Endodermal cell (in vitro differentiated cells): ENCODE measurements around the gene ANP32B. TPM values are rescaled to one million over a fixed set of nuclear protein-coding genes. Genes with fewer than 3 reads are reported as not detected.

Experiments
- DNase-seq: peaks from one replicate; pipeline ENCODE4 v3.0.0-alpha.2; 2017
- H3K27ac ChIP-seq: 2 replicates; pipeline ENCODE4 v1.5.1; 2013; ENCODE audit warnings: mild to moderate bottlenecking, low read depth, low read length, moderate library complexity
- H3K27me3 ChIP-seq: 2 replicates; pipeline ENCODE4 v1.6.1; 2013; ENCODE audit warnings: mild to moderate bottlenecking, low read length, moderate library complexity; ENCODE audit not compliant: insufficient read depth, control insufficient read depth, poor library complexity, severe bottlenecking
- H3K36me3 ChIP-seq: 2 replicates; pipeline ENCODE4 v1.7.0; 2013; ENCODE audit warnings: mild to moderate bottlenecking, low read length, moderate library complexity; ENCODE audit not compliant: control insufficient read depth, insufficient read depth
- H3K4me1 ChIP-seq: one replicate; pipeline ENCODE4 v1.7.0; 2013; ENCODE audit warnings: low read length; ENCODE audit not compliant: control insufficient read depth, insufficient read depth
- H3K4me3 ChIP-seq: 2 replicates; pipeline ENCODE4 v1.5.1; 2013; ENCODE audit warnings: mild to moderate bottlenecking, low read length, moderate library complexity
- H3K9ac ChIP-seq: 2 replicates; pipeline ENCODE4 v1.6.1; 2013; ENCODE audit warnings: mild to moderate bottlenecking, low read length, moderate library complexity; ENCODE audit not compliant: poor library complexity, severe bottlenecking; ENCODE audit errors: extremely low read depth
- H3K9me3 ChIP-seq: 2 replicates; pipeline ENCODE4 v1.6.1; 2013; ENCODE audit warnings: mild to moderate bottlenecking, low read length, moderate library complexity; ENCODE audit not compliant: control insufficient read depth
- H3K27ac Mint-ChIP-seq: 2 replicates; pipeline ENCODE4 v1.8.0; 2020; ENCODE audit warnings: mixed read lengths
- H3K27me3 Mint-ChIP-seq: 2 replicates; pipeline ENCODE4 v1.8.0; 2021; ENCODE audit warnings: mild to moderate bottlenecking, mixed read lengths; ENCODE audit not compliant: insufficient read depth
- H3K36me3 Mint-ChIP-seq: 2 replicates; pipeline ENCODE4 v1.8.0; 2020; ENCODE audit warnings: low read depth, mixed read lengths
- H3K4me1 Mint-ChIP-seq: 2 replicates; pipeline ENCODE4 v1.8.0; 2020; ENCODE audit warnings: mixed read lengths
- H3K4me3 Mint-ChIP-seq: 2 replicates; pipeline ENCODE4 v1.8.0; 2020; ENCODE audit warnings: mild to moderate bottlenecking, moderate library complexity, mixed read lengths
- H3K9me3 Mint-ChIP-seq: 2 replicates; pipeline ENCODE4 v1.8.0; 2020; ENCODE audit warnings: mild to moderate bottlenecking, mixed read lengths
- WGBS, 2 experiments: methylation state at CpG; one replicate each; pipeline versions ENCODE4 v1.1.5 to v1.1.7; 2013; ENCODE audit warnings: missing lambda C conversion rate in 2 of 2, mixed read lengths in 1 of 2; ENCODE audit not compliant: insufficient coverage in 1 of 2, insufficient read length in 1 of 2; 5-methylcytosine and 5-hydroxymethylcytosine counted together
- total RNA-seq, 2 donors: library from RNA; stranded (reverse); fragmentation: NEBNext Ultra II Directional in 1 of 2; extraction: Animal tissue kit (Norgen Biotek cat#: 25700) in 1 of 2; gene quantifications; 2 replicates in 1 of 2; 3 replicates in 1 of 2; pipeline ENCODE4 v1.2.1, GENCODE V29; 2021
- TF ChIP-seq, protein P1 (sequence below): fragments of 200-600 bp; sonication (generic); conservative IDR thresholded peaks from 2 replicates; pipeline ENCODE4 v1.5.0; 2021; ENCODE audit warnings: antibody characterized with exemption, mild to moderate bottlenecking

The ANP32B gene
- total RNA-seq, 2 donors from 2014 or later = 155 to 191 TPM

DNA sequence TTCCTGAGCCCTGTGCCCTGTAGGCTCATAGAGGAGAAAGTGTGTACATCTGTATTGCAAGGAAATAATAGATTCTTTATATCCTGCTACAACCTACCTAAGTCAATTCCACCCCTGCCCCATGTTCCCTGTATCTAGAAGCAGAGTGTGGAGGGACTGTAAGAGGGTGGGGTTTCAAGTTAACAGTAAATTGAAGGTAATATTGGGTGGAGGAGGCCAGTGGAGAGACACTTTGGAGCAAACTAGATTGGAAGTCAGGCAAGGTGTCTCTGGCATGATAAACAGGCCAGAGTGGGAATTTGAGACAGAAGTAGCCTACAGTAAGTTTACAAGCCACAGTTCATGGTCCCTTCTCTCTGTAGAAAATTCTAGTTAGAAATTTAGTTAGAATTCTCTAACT lies 42.9 kb upstream of the ANP32B start:
- H3K27ac ChIP-seq = no peak overlapping the region
- H3K36me3 Mint-ChIP-seq = no peaks in the 10 kb centered on the region
- no peak for DNase-seq
- no peaks in the 10 kb centered on the region for H3K4me1 ChIP-seq
- H3K4me3 ChIP-seq = no peak overlapping the region
- H3K27me3 ChIP-seq = peaks cover 97% of the 10 kb centered on the region
- no peaks in the 10 kb centered on the region for H3K36me3 ChIP-seq
- H3K4me3 Mint-ChIP-seq = no peak overlapping the region
- TF ChIP-seq, protein P1, sequence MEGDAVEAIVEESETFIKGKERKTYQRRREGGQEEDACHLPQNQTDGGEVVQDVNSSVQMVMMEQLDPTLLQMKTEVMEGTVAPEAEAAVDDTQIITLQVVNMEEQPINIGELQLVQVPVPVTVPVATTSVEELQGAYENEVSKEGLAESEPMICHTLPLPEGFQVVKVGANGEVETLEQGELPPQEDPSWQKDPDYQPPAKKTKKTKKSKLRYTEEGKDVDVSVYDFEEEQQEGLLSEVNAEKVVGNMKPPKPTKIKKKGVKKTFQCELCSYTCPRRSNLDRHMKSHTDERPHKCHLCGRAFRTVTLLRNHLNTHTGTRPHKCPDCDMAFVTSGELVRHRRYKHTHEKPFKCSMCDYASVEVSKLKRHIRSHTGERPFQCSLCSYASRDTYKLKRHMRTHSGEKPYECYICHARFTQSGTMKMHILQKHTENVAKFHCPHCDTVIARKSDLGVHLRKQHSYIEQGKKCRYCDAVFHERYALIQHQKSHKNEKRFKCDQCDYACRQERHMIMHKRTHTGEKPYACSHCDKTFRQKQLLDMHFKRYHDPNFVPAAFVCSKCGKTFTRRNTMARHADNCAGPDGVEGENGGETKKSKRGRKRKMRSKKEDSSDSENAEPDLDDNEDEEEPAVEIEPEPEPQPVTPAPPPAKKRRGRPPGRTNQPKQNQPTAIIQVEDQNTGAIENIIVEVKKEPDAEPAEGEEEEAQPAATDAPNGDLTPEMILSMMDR = no peak
- H3K9me3 ChIP-seq = no peaks in the 10 kb centered on the region
- H3K9me3 Mint-ChIP-seq = no peaks in the 10 kb centered on the region
- H3K27me3 Mint-ChIP-seq = peaks cover 62% of the 10 kb centered on the region
- H3K9ac ChIP-seq = no peak overlapping the region
- H3K27ac Mint-ChIP-seq = no peak overlapping the region
- no peaks in the 10 kb centered on the region for H3K4me1 Mint-ChIP-seq

DNA sequence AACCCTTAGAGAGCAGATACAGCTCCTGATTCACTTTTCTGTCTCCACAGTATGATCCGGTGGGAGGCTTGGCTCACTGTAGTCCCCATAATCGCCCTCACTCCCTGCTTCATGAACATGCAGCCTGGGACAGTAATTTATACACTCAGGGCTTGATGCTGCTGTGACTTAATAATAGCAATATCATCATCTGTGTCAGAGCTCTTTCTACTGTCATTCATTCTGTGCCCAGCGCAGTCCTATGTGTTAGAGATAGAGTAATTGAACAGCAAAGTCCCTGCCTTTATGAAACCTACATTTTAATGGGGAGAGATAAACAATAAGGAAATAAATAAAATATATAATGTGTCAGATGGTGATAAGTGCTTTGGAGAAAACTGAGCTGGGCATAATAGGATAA lies 42.4 kb upstream of the ANP32B start:
- no peaks in the 10 kb centered on the region for H3K36me3 Mint-ChIP-seq
- H3K27me3 Mint-ChIP-seq = peaks cover 62% of the 10 kb centered on the region
- Histone ChIP-seq H3K27ac (no peak overlapping the region), H3K36me3 (no peaks in the 10 kb centered on the region), H3K9me3 (no peaks in the 10 kb centered on the region), H3K27me3 (peaks cover 92% of the 10 kb centered on the region), H3K4me3 (no peak overlapping the region), H3K9ac (no peak overlapping the region), H3K4me1 (no peaks in the 10 kb centered on the region)
- 71% methylated on average over 3 of the region's 3 CpGs; no CpG with 5 or more reads in 1 of the 2 experiments for WGBS, 2 experiments
- no peaks in the 10 kb centered on the region for H3K9me3 Mint-ChIP-seq
- H3K4me3 Mint-ChIP-seq = no peak overlapping the region
- H3K4me1 Mint-ChIP-seq = no peaks in the 10 kb centered on the region
- no peak overlapping the region for H3K27ac Mint-ChIP-seq
- TF ChIP-seq, protein P1 = no peak
- DNase-seq = no peak

DNA sequence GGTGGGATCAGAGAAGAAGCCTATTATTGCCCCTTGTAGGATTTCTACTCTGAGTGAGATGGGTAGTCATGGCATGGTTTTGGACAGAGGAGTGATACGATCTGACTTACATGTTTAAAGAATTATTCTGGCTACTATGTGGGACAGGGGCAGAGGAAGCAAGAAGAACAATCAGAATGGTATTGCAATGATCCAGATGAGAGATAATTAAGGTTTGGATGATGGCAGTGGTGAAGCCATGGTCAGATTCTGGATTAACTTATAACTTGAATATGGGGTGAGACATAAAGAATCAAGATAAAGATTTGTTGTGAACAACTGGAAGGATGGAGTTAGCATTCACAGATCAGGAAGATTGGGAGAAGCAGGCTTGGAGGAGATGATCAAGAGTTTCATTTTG lies 41.8 kb upstream of the ANP32B start:
- no peaks in the 10 kb centered on the region for H3K4me1 Mint-ChIP-seq
- WGBS, 2 experiments = 80 to 87% methylated on average over 1 of the region's 1 CpG
- Histone ChIP-seq H3K27ac (no peak overlapping the region), H3K9me3 (no peaks in the 10 kb centered on the region), H3K9ac (no peak overlapping the region), H3K4me3 (no peak overlapping the region), H3K36me3 (no peaks in the 10 kb centered on the region), H3K4me1 (no peaks in the 10 kb centered on the region), H3K27me3 (peaks cover 86% of the 10 kb centered on the region)
- H3K9me3 Mint-ChIP-seq = no peaks in the 10 kb centered on the region
- no peak overlapping the region for H3K27ac Mint-ChIP-seq
- H3K36me3 Mint-ChIP-seq = no peaks in the 10 kb centered on the region
- H3K27me3 Mint-ChIP-seq = peaks cover 63% of the 10 kb centered on the region
- DNase-seq = no peak
- H3K4me3 Mint-ChIP-seq = no peak overlapping the region
- TF ChIP-seq, protein P1 = no peak
